H9 (cell line): ENCODE results near the gene PSKH1. TPM values are rescaled to one million over a fixed set of nuclear protein-coding genes. Genes with fewer than 3 reads are reported as not detected.

ENCODE experiments used
- DNase-seq: peaks from one replicate; pipeline ENCODE4 v3.0.0-alpha.2; 2017
- H2AFZ ChIP-seq: one replicate; pipeline ENCODE4 v1.6.1; 2013; ENCODE audit warnings: mild to moderate bottlenecking, low read length, control low read depth, moderate library complexity
- H2AK5ac ChIP-seq: 2 replicates; pipeline ENCODE4 v1.6.1; 2013; ENCODE audit warnings: low read length, control low read depth, mixed read lengths; ENCODE audit not compliant: insufficient read length
- H2BK120ac ChIP-seq: one replicate; pipeline ENCODE4 v1.6.1; 2013; ENCODE audit warnings: low read depth, mild to moderate bottlenecking, low read length, control low read depth, inconsistent platforms; ENCODE audit not compliant: poor library complexity, severe bottlenecking
- H2BK12ac ChIP-seq: 2 replicates; pipeline ENCODE4 v1.6.1; 2013; ENCODE audit warnings: low read length, control low read depth, mixed read lengths, low read depth; ENCODE audit not compliant: insufficient read length
- H2BK15ac ChIP-seq: 2 replicates; pipeline ENCODE4 v1.6.1; 2013; ENCODE audit warnings: low read depth, low read length, control low read depth
- H2BK20ac ChIP-seq: one replicate; pipeline ENCODE4 v1.6.1; 2013; ENCODE audit warnings: low read depth, mild to moderate bottlenecking, low read length, control low read depth, inconsistent platforms; ENCODE audit not compliant: poor library complexity, severe bottlenecking
- H2BK5ac ChIP-seq: 2 replicates; pipeline ENCODE4 v1.6.1; 2013; ENCODE audit warnings: low read length, control low read depth, mixed read lengths; ENCODE audit not compliant: insufficient read length
- H3K14ac ChIP-seq: 2 replicates; pipeline ENCODE4 v1.6.1; 2013; ENCODE audit warnings: low read length, control low read depth; ENCODE audit not compliant: insufficient read depth
- H3K18ac ChIP-seq: 2 replicates; pipeline ENCODE4 v1.6.1; 2013; ENCODE audit warnings: low read depth, mild to moderate bottlenecking, mixed read lengths, low read length, control low read depth; ENCODE audit not compliant: insufficient read length
- H3K23ac ChIP-seq: 2 replicates; pipeline ENCODE4 v1.6.1; 2013; ENCODE audit warnings: low read length, control low read depth, mixed read lengths, low read depth; ENCODE audit not compliant: insufficient read length
- H3K23me2 ChIP-seq: 2 replicates; pipeline ENCODE4 v1.6.1; 2013; ENCODE audit warnings: low read depth, mild to moderate bottlenecking, mixed read lengths, low read length, control low read depth; ENCODE audit not compliant: insufficient read length, poor library complexity, severe bottlenecking
- H3K27ac ChIP-seq: 2 replicates; pipeline ENCODE4 v1.5.1; 2013; ENCODE audit warnings: low read length, control low read depth, mixed read lengths, low read depth; ENCODE audit not compliant: insufficient read length
- H3K27me3 ChIP-seq: 2 replicates; pipeline ENCODE4 v1.6.1; 2013; ENCODE audit warnings: low read length, control low read depth, inconsistent platforms; ENCODE audit not compliant: insufficient read depth
- H3K4ac ChIP-seq: 2 replicates; pipeline ENCODE4 v1.6.1; 2013; ENCODE audit warnings: low read depth, mild to moderate bottlenecking, control low read depth, inconsistent platforms, low read length, moderate library complexity
- H3K4me1 ChIP-seq: 2 replicates; pipeline ENCODE4 v1.6.1; 2013; ENCODE audit warnings: low read length, control low read depth, inconsistent platforms; ENCODE audit not compliant: insufficient read depth
- H3K4me2 ChIP-seq: 2 replicates; pipeline ENCODE4 v1.6.1; 2013; ENCODE audit warnings: low read length, control low read depth, mixed read lengths; ENCODE audit not compliant: insufficient read length, insufficient read depth
- H3K56ac ChIP-seq: 2 replicates; pipeline ENCODE4 v1.6.1; 2013; ENCODE audit warnings: low read depth, mild to moderate bottlenecking, mixed read lengths, low read length, control low read depth; ENCODE audit not compliant: insufficient read length
- H3K79me1 ChIP-seq: 2 replicates; pipeline ENCODE4 v1.6.1; 2013; ENCODE audit warnings: low read depth, mild to moderate bottlenecking, moderate library complexity, low read length, control low read depth, inconsistent platforms; ENCODE audit not compliant: insufficient read depth, poor library complexity, severe bottlenecking
- H3K79me2 ChIP-seq: 2 replicates; pipeline ENCODE4 v1.6.1; 2013; ENCODE audit warnings: low read length, control low read depth, inconsistent platforms; ENCODE audit not compliant: insufficient read depth
- H3K9ac ChIP-seq: 2 replicates; pipeline ENCODE4 v1.6.1; 2013; ENCODE audit warnings: low read length, control low read depth, mixed read lengths; ENCODE audit not compliant: insufficient read length; ENCODE audit errors: extremely low read depth
- H3K9me3 ChIP-seq: one replicate; pipeline ENCODE4 v1.6.1; 2013; ENCODE audit warnings: low read depth, low read length, inconsistent platforms; ENCODE audit not compliant: control insufficient read depth
- H3T11ph ChIP-seq: one replicate; pipeline ENCODE4 v1.6.1; 2013; ENCODE audit warnings: mild to moderate bottlenecking, low read length, control low read depth, inconsistent platforms
- H4K20me1 ChIP-seq: one replicate; pipeline ENCODE4 v1.6.1; 2013; ENCODE audit not compliant: control insufficient read depth, insufficient read length, insufficient read depth
- H4K5ac ChIP-seq: 2 replicates; pipeline ENCODE4 v1.6.1; 2013; ENCODE audit warnings: low read depth, mild to moderate bottlenecking, mixed read lengths, low read length, control low read depth; ENCODE audit not compliant: insufficient read length
- H4K8ac ChIP-seq: replicated peaks from 2 replicates; pipeline ENCODE4 v1.6.1; 2013; ENCODE audit warnings: low read length, control low read depth, mixed read lengths, low read depth; ENCODE audit not compliant: insufficient read length
- H4K91ac ChIP-seq: 2 replicates; pipeline ENCODE4 v1.6.1; 2013; ENCODE audit warnings: low read depth, mild to moderate bottlenecking, moderate library complexity, mixed read lengths, low read length, control low read depth; ENCODE audit not compliant: insufficient read length
- H3K27ac Mint-ChIP-seq, 3 experiments: 2 replicates in 2 of 3; 3 replicates in 1 of 3; pipeline ENCODE4 v1.8.0; 2020 to 2021; ENCODE audit warnings: mixed read lengths in 3 of 3, mild to moderate bottlenecking in 1 of 3, moderate library complexity in 1 of 3
- H3K27me3 Mint-ChIP-seq: 2 replicates; pipeline ENCODE4 v1.8.0; 2021; ENCODE audit warnings: low read depth, mild to moderate bottlenecking, moderate library complexity, mixed read lengths
- H3K36me3 Mint-ChIP-seq, 3 experiments: 2 replicates in 2 of 3; 3 replicates in 1 of 3; pipeline ENCODE4 v1.8.0; 2020 to 2021; ENCODE audit warnings: low read depth in 3 of 3, mixed read lengths in 3 of 3; ENCODE audit not compliant: insufficient read depth in 1 of 3
- H3K4me1 Mint-ChIP-seq, 2 experiments: 2 replicates each; pipeline ENCODE4 v1.8.0; 2020; ENCODE audit warnings: mixed read lengths in 2 of 2
- H3K4me3 Mint-ChIP-seq, 2 experiments: 2 replicates in 1 of 2; 3 replicates in 1 of 2; pipeline ENCODE4 v1.8.0; 2020 to 2021; ENCODE audit warnings: mild to moderate bottlenecking in 2 of 2, mixed read lengths in 2 of 2, moderate library complexity in 1 of 2
- H3K9me3 Mint-ChIP-seq, 2 experiments: 2 replicates in 1 of 2; 3 replicates in 1 of 2; pipeline ENCODE4 v1.8.0; 2020; ENCODE audit warnings: mild to moderate bottlenecking in 2 of 2, mixed read lengths in 2 of 2, moderate library complexity in 1 of 2
- CTCF ChIP-seq: fragments of 200-600 bp; sonication (generic); conservative IDR thresholded peaks from 3 replicates; pipeline ENCODE4 v1.8.0; 2021; ENCODE audit warnings: antibody characterized with exemption, mild to moderate bottlenecking
- WGBS: extraction: QIAGEN DNeasy Blood & Tissue Kit; methylation state at CpG from one replicate; pipeline ENCODE4 v1.1.7; 2013; ENCODE audit warnings: missing lambda C conversion rate, low lambda C conversion rate, mixed read lengths; ENCODE audit not compliant: insufficient read length; ENCODE audit errors: extremely low coverage; 5-methylcytosine and 5-hydroxymethylcytosine counted together
- total RNA-seq: library from RNA; stranded (reverse); gene quantifications from 2 replicates; pipeline ENCODE4 v1.2.1, GENCODE V29; 2021

Gene PSKH1
- total RNA-seq, 1 experiment from 2014 or later, result 29.1 TPM

GRCh38 chr16:67942200-67942509, 49.1 kb downstream of the PSKH1 start:
- no peak overlapping the region for H3K27ac ChIP-seq
- WGBS, result no CpG with 5 or more reads among the region's 6 CpGs
- H3K56ac ChIP-seq, result no peak overlapping the region
- H3K23ac ChIP-seq, result no peak overlapping the region
- peak; percentile 81 for DNase-seq
- Mint-ChIP-seq H3K4me1 (peaks cover 5 to 19% of the 10 kb centered on the region in 2 experiments), H3K9me3 (no peaks in the 10 kb centered on the region), H3K27ac (peak overlapping the region in 1 of 3 experiments; percentile 61; a peak in 1 of 7 replicates), H3K4me3 (peak overlapping the region in 1 of 2 experiments; percentile 57; a peak in 1 of 5 replicates), H3K36me3 (peaks cover 11 to 44% (median 15%) of the 10 kb centered on the region in 3 experiments; a peak in 5 of 7 replicates), H3K27me3 (no peaks in the 10 kb centered on the region)
- no peaks in the 10 kb centered on the region for H4K20me1 ChIP-seq
- H2BK15ac ChIP-seq, result no peak overlapping the region
- H2AK5ac ChIP-seq, result no peak overlapping the region
- no peak overlapping the region for H2BK12ac ChIP-seq
- H3K27me3 ChIP-seq, result no peaks in the 10 kb centered on the region
- no peak overlapping the region for H2BK20ac ChIP-seq
- peak; percentile 85 for TF ChIP-seq CTCF
- H4K5ac ChIP-seq, result no peak overlapping the region
- no peaks in the 10 kb centered on the region for H3K79me2 ChIP-seq
- no peak overlapping the region for H4K91ac ChIP-seq
- H3K4me1 ChIP-seq, result no peaks in the 10 kb centered on the region
- H3K14ac ChIP-seq, result no peak overlapping the region
- H2AFZ ChIP-seq, result no peak overlapping the region
- H3K79me1 ChIP-seq, result no peaks in the 10 kb centered on the region
- no peak overlapping the region for H2BK120ac ChIP-seq
- H3K9me3 ChIP-seq, result no peaks in the 10 kb centered on the region
- no peak overlapping the region for H3K4me2 ChIP-seq
- no peak overlapping the region for H3K18ac ChIP-seq
- H3K4ac ChIP-seq, result no peak overlapping the region
- H3K23me2 ChIP-seq, result no peaks in the 10 kb centered on the region
- no peak overlapping the region for H4K8ac ChIP-seq
- H3T11ph ChIP-seq, result no peak overlapping the region
- no peak overlapping the region for H3K9ac ChIP-seq
- H2BK5ac ChIP-seq, result no peak overlapping the region
